Heart left ventricle (tissue), 13 donors: Measurements from ENCODE around the gene IQCH.

Source experiments
- CTCF ChIP-seq, 12 donors: fragments of 200-600 bp; sonication (generic) in 4 of 12; IDR thresholded peaks; one replicate each; pipeline versions ENCODE4 v1.5.0 to v1.8.0; 2018 to 2022; ENCODE audit warnings: antibody characterized with exemption in 12 of 12, mild to moderate bottlenecking in 5 of 12
- POLR2A ChIP-seq, 2 donors: fragments of 450-650 bp; IDR thresholded peaks; one replicate each; pipeline ENCODE4 v1.6.1; 2017; ENCODE audit warnings: antibody characterized with exemption in 2 of 2, mild to moderate bottlenecking in 2 of 2, moderate library complexity in 2 of 2
- donor health status: ischemic (EF 13 %, LVEDD 7.1; RV severe dilation, severe dysfunction).
- donor health status: DM: no; HTN: yes; CAD: no.
- donor health status: DM: no; HTN: no; CAD: no.
- donor health status: ischemic (EF 25% LVEDD 6.9; RV normal size, moderate dysfunction).
- donor health status: ischemic (EF 25% LVEDD 5.7; RV mildly dilated, moderate dysfunction).
- donor health status: ischemic (EF 35%, LVEDD 5.7; RV mildly dilated, moderate dysfunction).
- donor health status: nonischemic (EF 11% LVEDD 7.7; RV severe dilation, severe dysfunction).
- donor health status: DM: yes; HTN: yes; CAD: no.
- donor health status: PGD.
- donor health status: ischemic (EF 29% LVEDD 5.4; RV normal size, mild dysfunction).
- donor health status: nonischemic (EF 23%, LVEDD 6.1; RV moderate dilation, normal function).

- no peak for TF ChIP-seq POLR2A (IDR thresholded peaks at IDR 0.05)
- TF ChIP-seq CTCF (IDR thresholded peaks at IDR 0.05) = no peak
Observed at GRCh38 chr15:67406257-67406861, 151.8 kb downstream of the IQCH start.
